Loucy (cell line): ENCODE results near the gene PCCB.

ENCODE experiments used
- CTCF ChIP-seq: fragments of 200-600 bp; sonication (generic); conservative IDR thresholded peaks from 2 replicates; pipeline ENCODE4 v1.5.1; 2014; ENCODE audit warnings: mild to moderate bottlenecking, antibody characterized with exemption, low read length
- EZH2phosphoT487 ChIP-seq: fragments of 200-600 bp; IDR thresholded peaks from 2 replicates; pipeline ENCODE4 v1.6.1; 2018; ENCODE audit warnings: antibody characterized with exemption, mild to moderate bottlenecking, moderate library complexity, borderline replicate concordance

- TF ChIP-seq CTCF (no peak), EZH2phosphoT487 (no peak)
Observed at GRCh38 chr3:136291302-136291701, 41.2 kb downstream of the PCCB start.
